ENCODE measurements around the gene FGD5.

Gene FGD5

DNA sequence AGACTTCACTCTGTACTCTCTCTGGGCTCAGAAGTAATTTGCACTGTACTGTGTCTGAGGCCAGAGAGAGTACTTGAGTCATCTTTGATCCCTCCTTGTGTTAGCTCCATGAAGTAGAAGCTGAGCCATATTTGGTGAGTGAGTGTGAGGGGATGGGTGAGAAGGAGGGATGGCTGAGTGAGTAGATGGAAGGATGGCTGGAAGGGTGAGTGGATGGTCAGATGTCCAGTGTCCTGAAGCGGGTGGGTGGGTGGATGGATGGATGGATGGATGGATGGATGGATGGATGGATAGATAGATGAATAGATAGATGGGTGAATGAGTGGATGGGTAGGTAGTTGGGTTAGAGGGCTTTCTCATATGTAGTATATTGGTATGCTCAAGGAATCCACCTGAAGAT, 39.3 kb downstream of the FGD5 start:
- Mint-ChIP-seq H3K27me3 (peaks cover 85% of the 10 kb centered on the region), H3K9me3 (no peaks in the 10 kb centered on the region), H3K27ac (ENCODE audit: low read depth) (no peak overlapping the region), H3K36me3 (ENCODE audit: insufficient read depth) (peaks cover 2% of the 10 kb centered on the region), H3K4me3 (no peak overlapping the region), H3K4me1 (no peaks in the 10 kb centered on the region)
- DNase-seq (ENCODE audit: low spot score in 2 of 2), result no peak
- ATAC-seq (replicated peaks; ENCODE audit: extremely low read depth, poor library complexity, severe bottlenecking), result no peak

DNA sequence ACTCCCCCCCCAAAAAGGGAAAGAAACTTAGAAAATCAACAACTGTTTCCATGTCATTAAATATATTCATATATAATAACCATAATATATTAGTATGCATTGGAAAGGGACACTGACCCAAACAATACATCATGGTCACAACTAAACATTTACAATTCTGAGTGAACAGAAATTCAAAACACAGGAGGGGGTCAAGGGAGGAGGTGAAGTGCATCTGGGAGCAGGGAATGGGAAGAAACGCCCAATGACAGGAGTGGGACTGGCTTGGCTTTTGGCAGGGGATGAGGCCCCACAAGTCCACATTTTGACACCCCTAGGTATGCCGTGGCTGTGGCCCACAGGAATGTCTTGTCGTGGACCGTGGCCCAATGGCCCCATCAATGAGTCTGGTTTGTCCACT, 41.1 kb downstream of the FGD5 start:
- no peak for ATAC-seq (replicated peaks; ENCODE audit: extremely low read depth, poor library complexity, severe bottlenecking)
- DNase-seq (ENCODE audit: low spot score in 2 of 2), result no peak
- Mint-ChIP-seq H3K27me3 (peaks cover 73% of the 10 kb centered on the region), H3K4me3 (no peak overlapping the region), H3K4me1 (no peaks in the 10 kb centered on the region), H3K36me3 (ENCODE audit: insufficient read depth) (no peaks in the 10 kb centered on the region), H3K27ac (ENCODE audit: low read depth) (no peak overlapping the region), H3K9me3 (no peaks in the 10 kb centered on the region)

DNA sequence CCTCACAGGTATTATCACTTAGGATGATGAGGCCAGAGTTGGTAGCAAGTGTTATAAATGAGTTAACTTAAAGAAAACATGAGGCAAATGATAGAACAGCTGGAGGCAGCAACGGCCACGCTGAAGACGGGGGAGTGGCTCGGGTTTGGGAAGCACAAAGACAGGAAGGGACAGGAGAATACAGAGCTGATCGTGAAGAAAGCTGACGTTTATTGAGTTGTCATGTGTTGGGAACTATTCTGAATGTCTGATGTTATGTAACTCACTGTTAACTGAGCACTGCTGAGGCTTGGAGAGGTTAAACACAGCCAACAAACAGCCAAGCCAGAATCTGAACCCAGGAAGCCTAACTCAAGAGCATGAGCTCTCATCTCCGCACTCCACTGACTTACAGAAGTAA, 42.3 kb downstream of the FGD5 start:
- H3K4me1 Mint-ChIP-seq, result no peaks in the 10 kb centered on the region
- peaks cover 72% of the 10 kb centered on the region for H3K27me3 Mint-ChIP-seq
- DNase-seq (ENCODE audit: low spot score in 2 of 2) (no peak), ATAC-seq (replicated peaks; ENCODE audit: extremely low read depth, poor library complexity, severe bottlenecking) (no peak)
- H3K27ac Mint-ChIP-seq (ENCODE audit: low read depth), result no peak overlapping the region
- no peaks in the 10 kb centered on the region for H3K36me3 Mint-ChIP-seq (ENCODE audit: insufficient read depth)
- H3K9me3 Mint-ChIP-seq, result no peaks in the 10 kb centered on the region
- no peak overlapping the region for H3K4me3 Mint-ChIP-seq

DNA sequence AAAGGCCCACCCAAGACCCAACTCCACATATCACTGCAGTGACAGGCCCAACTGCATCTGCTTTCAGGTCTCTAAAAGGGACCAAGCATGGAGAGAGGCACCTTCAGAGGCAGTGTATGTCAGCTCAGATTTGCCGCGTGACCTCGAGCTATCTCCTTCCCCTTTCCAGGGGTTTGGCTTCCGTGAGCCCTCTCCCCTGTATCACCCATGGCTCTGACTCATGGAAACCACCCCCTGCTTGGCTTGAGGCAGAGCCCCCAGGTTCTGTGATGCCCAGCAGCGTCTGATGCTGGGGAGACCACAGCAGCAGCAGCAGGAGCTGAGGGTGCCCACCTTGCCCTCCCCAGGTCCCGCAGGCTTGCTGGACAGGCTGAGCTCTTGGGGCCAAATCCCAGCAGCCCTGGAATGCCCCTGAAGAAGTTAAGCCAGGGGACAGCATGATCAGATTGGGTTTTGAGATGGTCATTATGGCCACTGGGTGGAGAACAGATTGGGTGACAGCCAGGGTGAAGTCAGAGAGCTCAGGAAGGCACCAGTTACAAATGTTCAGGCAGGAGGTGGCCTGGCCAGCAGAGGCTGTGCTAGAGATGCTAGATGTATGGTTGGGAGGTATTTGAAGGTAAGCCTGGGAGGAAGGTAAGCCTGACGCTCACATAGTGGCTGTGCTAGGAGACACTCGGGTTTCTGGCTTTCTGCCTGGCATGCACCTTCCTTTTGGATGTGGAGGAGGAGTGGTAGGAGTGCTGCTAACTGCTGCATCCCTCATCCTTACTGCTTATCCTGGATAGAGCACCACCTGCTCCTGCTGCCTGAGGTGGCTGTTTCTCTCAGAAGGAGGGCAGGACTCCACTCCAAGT, 42.9 kb downstream of the FGD5 start:
- H3K4me3 Mint-ChIP-seq, result no peak overlapping the region
- H3K9me3 Mint-ChIP-seq, result no peaks in the 10 kb centered on the region
- DNase-seq (ENCODE audit: low spot score in 2 of 2), result no peak
- peaks cover 72% of the 10 kb centered on the region for H3K27me3 Mint-ChIP-seq
- no peaks in the 10 kb centered on the region for H3K36me3 Mint-ChIP-seq (ENCODE audit: insufficient read depth)
- no peak overlapping the region for H3K27ac Mint-ChIP-seq (ENCODE audit: low read depth)
- ATAC-seq (replicated peaks; ENCODE audit: extremely low read depth, poor library complexity, severe bottlenecking), result no peak
- H3K4me1 Mint-ChIP-seq, result no peaks in the 10 kb centered on the region

DNA sequence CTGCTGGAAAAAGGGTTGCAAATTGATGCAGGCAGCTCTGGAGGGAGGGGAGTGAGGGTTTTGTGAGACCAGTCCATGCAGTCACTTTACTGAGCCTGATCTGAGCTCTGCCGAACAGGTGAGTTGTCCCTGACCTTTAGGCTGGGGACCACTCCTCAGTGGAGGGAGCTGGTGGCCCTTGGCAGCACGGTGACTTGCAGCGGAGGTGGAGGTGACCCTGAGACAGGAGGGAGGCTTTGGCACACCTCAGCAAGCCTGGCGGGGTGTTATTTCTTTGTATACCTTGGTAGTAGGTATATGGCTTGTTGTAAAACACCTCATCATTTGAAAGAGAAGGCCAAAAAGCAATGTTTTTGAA, 43.5 kb downstream of the FGD5 start:
- H3K4me3 Mint-ChIP-seq, result no peak overlapping the region
- H3K36me3 Mint-ChIP-seq (ENCODE audit: insufficient read depth), result no peaks in the 10 kb centered on the region
- H3K27me3 Mint-ChIP-seq, result peaks cover 73% of the 10 kb centered on the region
- ATAC-seq (replicated peaks; ENCODE audit: extremely low read depth, poor library complexity, severe bottlenecking) (no peak), DNase-seq (ENCODE audit: low spot score in 2 of 2) (no peak)
- H3K4me1 Mint-ChIP-seq, result no peaks in the 10 kb centered on the region
- no peaks in the 10 kb centered on the region for H3K9me3 Mint-ChIP-seq
- H3K27ac Mint-ChIP-seq (ENCODE audit: low read depth), result no peak overlapping the region

DNA sequence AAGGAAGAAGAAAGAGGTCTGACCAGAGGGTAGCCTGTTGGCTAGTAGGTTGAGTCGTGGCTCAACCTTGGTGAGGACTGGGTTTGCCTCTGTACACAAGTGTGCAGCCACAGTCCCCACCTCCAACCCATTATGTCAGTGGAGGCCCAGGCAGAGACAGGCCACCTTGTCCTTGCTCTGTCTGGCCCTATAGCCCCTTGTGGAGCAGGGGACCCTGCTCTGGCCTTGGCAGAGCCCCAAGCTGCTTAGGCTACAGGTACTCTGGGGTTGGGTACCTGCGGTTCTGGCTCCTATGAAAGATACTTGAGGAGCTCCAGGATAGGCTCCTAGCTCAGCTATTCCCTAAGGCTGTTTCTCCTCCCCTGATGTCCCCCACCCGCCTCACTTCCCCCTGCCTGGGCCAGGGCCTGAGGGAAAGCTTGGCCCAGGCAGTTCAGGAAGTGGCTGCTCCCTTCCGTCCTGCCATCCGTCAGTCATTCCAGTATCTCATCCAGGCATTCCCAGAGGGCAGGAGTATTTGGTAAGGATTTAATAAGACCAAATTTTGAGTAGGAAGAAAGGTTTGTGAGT, 44.0 kb downstream of the FGD5 start:
- Mint-ChIP-seq H3K4me3 (no peak overlapping the region), H3K9me3 (no peaks in the 10 kb centered on the region), H3K4me1 (no peaks in the 10 kb centered on the region), H3K27me3 (peaks cover 73% of the 10 kb centered on the region), H3K27ac (ENCODE audit: low read depth) (no peak overlapping the region), H3K36me3 (ENCODE audit: insufficient read depth) (no peaks in the 10 kb centered on the region)
- DNase-seq (ENCODE audit: low spot score in 2 of 2), result no peak
- ATAC-seq (replicated peaks; ENCODE audit: extremely low read depth, poor library complexity, severe bottlenecking), result no peak

DNA sequence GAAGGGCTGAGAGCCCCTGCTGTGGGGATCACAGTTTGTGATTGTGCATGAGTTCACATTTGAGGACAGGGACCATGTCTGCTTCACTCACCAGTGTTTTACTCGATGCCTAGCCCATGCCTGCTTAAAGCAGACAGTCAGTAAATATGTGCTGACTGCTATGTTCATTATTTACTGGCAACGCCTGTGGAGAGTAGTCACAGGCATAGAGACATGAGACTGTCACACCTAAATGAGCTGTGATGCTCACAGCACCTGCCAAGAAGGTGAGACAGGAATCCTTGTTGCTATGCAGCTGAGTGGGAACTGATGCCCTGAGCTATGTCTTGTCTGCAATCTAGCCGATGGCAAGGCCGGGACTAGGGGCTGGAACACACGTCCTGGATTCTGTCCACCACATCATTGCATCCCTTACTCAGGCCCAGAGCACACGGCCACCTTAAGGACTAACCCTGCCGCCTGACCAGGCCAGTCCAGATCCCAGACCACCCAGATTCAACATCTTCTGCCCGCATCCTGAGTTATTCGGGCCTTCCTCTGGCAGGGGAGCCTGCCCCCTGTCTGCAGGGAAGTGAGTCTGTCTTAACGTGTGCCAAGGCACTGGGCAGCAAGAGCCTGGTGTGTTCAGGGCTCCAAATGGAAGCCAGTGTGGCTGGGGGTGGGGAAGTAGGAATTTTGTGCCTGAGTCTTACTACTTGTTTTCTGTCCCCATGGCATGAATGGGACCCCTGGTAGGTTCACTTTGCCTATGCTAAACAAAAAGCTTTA, 44.8 kb downstream of the FGD5 start:
- Mint-ChIP-seq H3K27me3 (peaks cover 71% of the 10 kb centered on the region), H3K9me3 (no peaks in the 10 kb centered on the region), H3K36me3 (ENCODE audit: insufficient read depth) (no peaks in the 10 kb centered on the region), H3K4me1 (no peaks in the 10 kb centered on the region), H3K4me3 (no peak overlapping the region), H3K27ac (ENCODE audit: low read depth) (no peak overlapping the region)
- ATAC-seq (replicated peaks; ENCODE audit: extremely low read depth, poor library complexity, severe bottlenecking), result no peak
- no peak for DNase-seq (ENCODE audit: low spot score in 2 of 2)

DNA sequence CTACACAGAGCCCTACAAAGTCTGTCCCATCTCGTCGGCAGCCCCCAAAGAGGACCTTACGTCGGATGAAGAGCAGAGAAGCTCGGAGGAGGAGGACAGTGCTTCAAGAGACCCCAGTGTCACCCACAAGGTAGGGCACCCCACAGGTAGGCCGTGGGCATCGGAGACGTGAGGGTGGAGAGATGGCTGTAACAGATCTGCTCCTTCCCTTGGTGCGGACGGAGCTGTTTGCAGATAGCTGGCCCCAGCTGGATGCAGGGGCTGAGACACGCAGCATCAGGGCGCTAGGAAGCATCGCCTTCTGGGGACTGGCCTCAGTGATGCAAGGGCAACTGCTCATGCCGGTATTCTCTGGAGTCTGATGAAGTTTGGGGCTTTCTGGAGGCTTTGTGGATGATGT, 45.4 kb downstream of the FGD5 start:
- Mint-ChIP-seq H3K27me3 (peaks cover 71% of the 10 kb centered on the region), H3K36me3 (ENCODE audit: insufficient read depth) (no peaks in the 10 kb centered on the region), H3K9me3 (no peaks in the 10 kb centered on the region), H3K4me1 (no peaks in the 10 kb centered on the region), H3K27ac (ENCODE audit: low read depth) (no peak overlapping the region), H3K4me3 (no peak overlapping the region)
- DNase-seq (ENCODE audit: low spot score in 2 of 2) (no peak), ATAC-seq (replicated peaks; ENCODE audit: extremely low read depth, poor library complexity, severe bottlenecking) (no peak)

DNA sequence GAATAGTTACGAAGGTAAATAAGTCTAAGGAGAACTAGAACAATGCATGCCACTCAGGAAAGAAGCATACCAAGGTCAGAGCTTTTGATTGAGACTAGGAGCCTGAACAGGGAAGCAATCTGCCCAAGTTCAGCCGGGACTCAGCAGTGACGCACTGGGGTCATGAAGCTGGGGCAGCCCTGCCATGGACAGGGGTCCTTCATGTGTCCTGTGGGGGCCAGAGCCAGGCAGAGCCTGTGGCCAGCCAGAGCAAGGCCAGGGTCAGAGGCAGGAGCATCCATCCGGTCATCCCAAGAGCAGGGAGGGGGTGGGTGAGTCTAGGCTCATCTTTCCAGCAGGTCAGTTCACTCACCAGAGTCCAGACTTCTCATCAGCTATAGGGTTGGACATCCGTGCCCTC, 47.9 kb downstream of the FGD5 start:
- Mint-ChIP-seq H3K4me3 (no peak overlapping the region), H3K4me1 (no peaks in the 10 kb centered on the region), H3K27ac (ENCODE audit: low read depth) (no peak overlapping the region), H3K27me3 (peaks cover 70% of the 10 kb centered on the region), H3K36me3 (ENCODE audit: insufficient read depth) (no peaks in the 10 kb centered on the region), H3K9me3 (no peaks in the 10 kb centered on the region)
- DNase-seq (ENCODE audit: low spot score in 2 of 2) (no peak), ATAC-seq (replicated peaks; ENCODE audit: extremely low read depth, poor library complexity, severe bottlenecking) (no peak)

DNA sequence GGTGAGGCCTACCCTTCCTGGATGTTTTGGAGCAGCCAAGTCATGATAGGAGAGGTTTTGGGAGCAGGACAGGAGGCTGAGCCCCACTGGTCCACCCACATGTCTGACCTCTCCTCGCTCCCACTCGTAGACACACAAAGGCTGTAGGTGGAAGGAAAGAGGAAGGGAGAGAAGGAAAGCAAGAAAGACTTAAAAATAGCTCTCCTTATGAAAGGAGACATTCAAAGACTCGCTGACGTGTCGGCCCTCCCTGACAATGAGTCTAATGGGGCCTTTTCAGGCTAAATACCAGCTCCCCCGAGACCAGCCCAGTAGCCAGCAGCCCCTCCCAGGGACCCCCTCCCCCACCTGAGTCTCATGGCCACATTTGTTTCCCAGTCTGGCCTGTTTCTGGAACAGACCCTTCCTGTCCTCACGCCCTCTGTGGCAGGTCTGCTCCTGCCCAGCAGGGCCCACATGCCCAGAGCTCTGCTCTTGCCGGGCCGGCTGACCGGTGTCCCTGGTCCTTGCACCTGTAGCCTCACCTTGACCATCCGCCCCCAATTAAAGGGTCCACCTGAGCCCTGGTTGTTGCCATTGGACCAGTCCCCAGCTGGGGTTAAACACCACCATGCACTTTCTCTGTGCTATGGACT, 49.3 kb downstream of the FGD5 start:
- ATAC-seq (replicated peaks; ENCODE audit: extremely low read depth, poor library complexity, severe bottlenecking), result no peak
- Mint-ChIP-seq H3K27me3 (peaks cover 66% of the 10 kb centered on the region), H3K4me1 (no peaks in the 10 kb centered on the region), H3K9me3 (no peaks in the 10 kb centered on the region), H3K36me3 (ENCODE audit: insufficient read depth) (no peaks in the 10 kb centered on the region), H3K4me3 (no peak overlapping the region), H3K27ac (ENCODE audit: low read depth) (no peak overlapping the region)
- DNase-seq (ENCODE audit: low spot score in 2 of 2), result no peak

DNA sequence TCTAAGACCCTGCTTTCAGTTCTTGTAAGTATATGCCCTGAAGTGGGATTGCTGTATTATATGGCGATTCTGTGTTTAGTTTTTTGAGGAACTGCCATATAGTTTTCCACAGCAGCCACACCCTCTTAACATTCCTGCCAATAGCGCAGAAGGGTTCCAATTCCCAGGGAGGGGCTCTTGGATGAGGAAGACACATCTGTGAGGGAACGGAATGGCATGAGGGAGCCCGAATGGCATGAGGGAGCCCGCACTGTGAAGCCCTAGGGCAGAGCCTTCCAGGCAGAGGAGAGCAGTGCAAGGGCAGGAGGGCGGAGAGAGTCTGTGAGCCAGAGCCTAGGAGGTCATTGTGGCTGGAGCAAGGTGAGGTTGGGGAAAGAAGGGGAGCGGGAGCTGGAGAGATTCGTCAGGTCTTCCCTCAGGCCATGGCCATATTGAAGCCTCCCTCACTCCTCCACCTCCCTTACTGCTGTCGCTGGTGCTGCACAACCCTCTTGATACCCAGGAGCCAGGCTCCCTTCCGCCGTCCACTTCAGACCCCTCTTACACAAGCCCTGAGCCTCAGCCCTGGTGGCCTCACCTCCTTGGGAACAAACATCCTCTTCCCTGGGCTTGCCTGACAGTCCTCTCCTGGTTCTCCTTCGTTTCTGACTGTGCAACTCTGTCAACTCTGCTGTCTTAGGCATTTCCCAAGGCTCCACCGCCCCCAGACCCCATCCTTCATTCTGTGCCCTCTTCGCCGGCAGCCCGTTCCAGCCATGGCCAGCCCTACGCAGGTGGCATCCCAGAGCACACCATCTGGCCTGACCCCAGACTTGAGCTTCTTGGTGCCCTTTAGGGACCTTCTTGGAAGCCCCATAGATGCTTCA, 51.4 kb downstream of the FGD5 start:
- no peaks in the 10 kb centered on the region for H3K9me3 Mint-ChIP-seq
- no peak overlapping the region for H3K4me3 Mint-ChIP-seq
- DNase-seq (ENCODE audit: low spot score in 2 of 2) (no peak), ATAC-seq (replicated peaks; ENCODE audit: extremely low read depth, poor library complexity, severe bottlenecking) (no peak)
- H3K27ac Mint-ChIP-seq (ENCODE audit: low read depth), result peak overlapping the region; percentile 20
- no peaks in the 10 kb centered on the region for H3K36me3 Mint-ChIP-seq (ENCODE audit: insufficient read depth)
- peaks cover 69% of the 10 kb centered on the region for H3K27me3 Mint-ChIP-seq
- H3K4me1 Mint-ChIP-seq, result no peaks in the 10 kb centered on the region

DNA sequence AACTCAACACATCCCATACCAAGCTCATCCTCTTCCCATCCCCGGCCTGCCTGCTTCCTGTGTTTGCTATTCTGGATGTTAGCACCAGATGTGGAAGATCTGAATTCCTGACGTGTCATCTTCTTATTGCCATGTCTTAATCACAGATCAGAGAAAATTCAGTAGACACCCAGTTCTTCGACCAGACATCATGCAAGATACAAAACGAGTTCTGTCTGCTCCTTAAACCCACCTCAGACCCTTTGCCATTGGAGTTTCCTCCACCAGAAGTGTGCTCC, 52.0 kb downstream of the FGD5 start:
- Mint-ChIP-seq H3K27me3 (peaks cover 69% of the 10 kb centered on the region), H3K9me3 (no peaks in the 10 kb centered on the region), H3K4me3 (no peak overlapping the region), H3K27ac (ENCODE audit: low read depth) (peak overlapping the region; percentile 20), H3K36me3 (ENCODE audit: insufficient read depth) (no peaks in the 10 kb centered on the region), H3K4me1 (no peaks in the 10 kb centered on the region)
- ATAC-seq (replicated peaks; ENCODE audit: extremely low read depth, poor library complexity, severe bottlenecking), result no peak
- no peak for DNase-seq (ENCODE audit: low spot score in 2 of 2)
